Activated CD4-positive, alpha-beta T cell treated with anti-CD3 and anti-CD28 coated beads, Interleukin-2, amount 10 ng/mL, durations not matched to agents 7 days and 5 days (primary cell): ENCODE data around the gene MOAP1. TPM values are rescaled to one million over a fixed set of nuclear protein-coding genes. Genes with fewer than 3 reads are reported as not detected.
"Not testable (repeated sequence)": the region's sequence is repeated elsewhere in the genome, so short reads cannot be mapped to it uniquely, and the experiment has no call there.

Source experiments
- CTCF ChIA-PET: fragments of 350-600 bp; sonication (Branson Sonifier 250); formaldehyde crosslinking; loops from one replicate; lab custom pipeline; 2021; ENCODE audit warnings: antibody characterized with exemption; lab: Charles Lee
- POLR2A ChIA-PET: fragments of 350-600 bp; sonication (Branson Sonifier 250); formaldehyde crosslinking; loops from one replicate; lab custom pipeline; 2021; ENCODE audit warnings: antibody characterized with exemption; lab: Charles Lee
- DNase-seq: peaks from one replicate; pipeline ENCODE4 v3.0.0-alpha.2; 2020
- H3K27ac Mint-ChIP-seq: one replicate; pipeline ENCODE4 v1.8.0; 2021; ENCODE audit warnings: mild to moderate bottlenecking, moderate library complexity, mixed read lengths
- H3K27me3 Mint-ChIP-seq: one replicate; pipeline ENCODE4 v1.8.0; 2021; ENCODE audit warnings: mixed read lengths
- H3K36me3 Mint-ChIP-seq: one replicate; pipeline ENCODE4 v1.8.0; 2021; ENCODE audit warnings: low read depth, mixed read lengths
- H3K4me1 Mint-ChIP-seq: one replicate; pipeline ENCODE4 v1.8.0; 2021; ENCODE audit warnings: mixed read lengths
- H3K4me3 Mint-ChIP-seq: one replicate; pipeline ENCODE4 v1.8.0; 2021; ENCODE audit warnings: mild to moderate bottlenecking, moderate library complexity, mixed read lengths
- H3K9me3 Mint-ChIP-seq: one replicate; pipeline ENCODE4 v1.8.0; 2021; ENCODE audit warnings: mixed read lengths
- total RNA-seq, 2 experiments: library from RNA; stranded (reverse); gene quantifications; one replicate each; pipeline ENCODE4 v1.2.3, GENCODE V29; 2021

MOAP1 gene, protein sequence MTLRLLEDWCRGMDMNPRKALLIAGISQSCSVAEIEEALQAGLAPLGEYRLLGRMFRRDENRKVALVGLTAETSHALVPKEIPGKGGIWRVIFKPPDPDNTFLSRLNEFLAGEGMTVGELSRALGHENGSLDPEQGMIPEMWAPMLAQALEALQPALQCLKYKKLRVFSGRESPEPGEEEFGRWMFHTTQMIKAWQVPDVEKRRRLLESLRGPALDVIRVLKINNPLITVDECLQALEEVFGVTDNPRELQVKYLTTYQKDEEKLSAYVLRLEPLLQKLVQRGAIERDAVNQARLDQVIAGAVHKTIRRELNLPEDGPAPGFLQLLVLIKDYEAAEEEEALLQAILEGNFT
- 10 to 100 TPM; 23.3 to 25.3 TPM for total RNA-seq

DNA sequence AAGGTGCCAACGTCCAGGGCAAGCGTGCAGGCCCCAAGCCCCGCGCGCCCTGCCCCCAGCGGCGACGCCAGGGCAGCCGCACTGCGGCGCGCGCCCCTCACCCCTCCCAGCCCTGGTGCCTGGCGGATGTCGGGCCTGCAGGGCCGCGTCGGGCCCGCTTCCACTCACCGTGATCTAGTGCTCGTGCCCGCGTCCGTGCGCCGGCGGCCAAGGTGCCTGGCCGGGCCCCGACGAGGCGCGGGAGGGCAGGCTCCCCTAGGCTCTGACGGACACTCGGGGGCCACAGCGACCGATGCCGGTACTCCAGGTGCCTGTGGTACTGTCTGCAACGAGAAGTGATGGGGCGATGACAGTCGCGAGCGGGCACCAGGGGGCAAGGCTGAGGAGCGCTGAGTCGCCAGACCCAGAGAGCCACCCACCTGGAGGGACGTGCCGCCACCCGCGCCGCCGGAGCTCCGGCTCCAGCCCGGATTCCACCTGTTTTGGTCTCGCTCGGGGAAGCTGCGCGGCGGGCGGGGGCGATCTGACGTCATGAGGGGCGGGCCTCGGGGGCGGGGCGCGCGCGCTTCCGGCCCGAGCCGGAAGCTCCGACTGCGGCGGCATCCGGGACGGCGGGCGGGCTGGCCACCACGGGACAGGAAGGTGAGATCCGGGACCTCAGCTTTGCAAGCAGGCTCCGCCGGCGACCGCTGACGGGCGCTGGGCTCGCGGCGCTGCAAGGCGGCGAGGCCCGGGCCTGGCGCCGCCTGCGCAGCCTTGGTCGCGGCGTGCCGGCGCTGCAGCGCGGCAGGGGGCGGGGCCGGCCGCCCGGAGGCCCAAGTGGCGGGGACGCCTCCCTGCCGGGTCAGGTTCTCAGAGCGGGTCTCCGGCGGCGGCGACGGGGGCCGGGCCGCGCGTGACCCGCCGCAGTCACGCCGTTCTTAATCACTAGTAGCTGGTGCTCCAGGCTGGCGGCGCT, at the start of gene MOAP1, which contains the start of gene LYSET:
TSS of gene MOAP1 (minus strand) at position 507 of the 958 bp plus-strand sequence. CDS start 655 bp downstream, outside the sequence.
TSS of gene LYSET (plus strand) at position 927 of the 958 bp plus-strand sequence. CDS start 89 bp downstream, outside the sequence.
- Mint-ChIP-seq H3K4me1 (peaks cover 34% of the 10 kb centered on the region), H3K9me3 (no peaks in the 10 kb centered on the region), H3K27me3 (no peaks in the 10 kb centered on the region), H3K27ac (peak within 1 kb of the TSS; percentile 94), H3K36me3 (peaks cover 31% of the 10 kb centered on the region), H3K4me3 (peak within 1 kb of the TSS; percentile 85)
- peak; percentile 91 for DNase-seq
- POLR2A ChIA-PET, result interaction anchor here (0.5 to 0.6 kb wide), 2 partner anchors 14 to 21 kb away, joined by 3 to 5 read pairs; no protein-coding TSS in a partner anchor
- CTCF ChIA-PET, result interaction anchor here (0.5 to 3.2 kb wide), 11 partner anchors 8 to 76 kb away, joined by 3 to 13 read pairs (median 4); partner anchors contain the start of genes GON7 and UBR7

DNA sequence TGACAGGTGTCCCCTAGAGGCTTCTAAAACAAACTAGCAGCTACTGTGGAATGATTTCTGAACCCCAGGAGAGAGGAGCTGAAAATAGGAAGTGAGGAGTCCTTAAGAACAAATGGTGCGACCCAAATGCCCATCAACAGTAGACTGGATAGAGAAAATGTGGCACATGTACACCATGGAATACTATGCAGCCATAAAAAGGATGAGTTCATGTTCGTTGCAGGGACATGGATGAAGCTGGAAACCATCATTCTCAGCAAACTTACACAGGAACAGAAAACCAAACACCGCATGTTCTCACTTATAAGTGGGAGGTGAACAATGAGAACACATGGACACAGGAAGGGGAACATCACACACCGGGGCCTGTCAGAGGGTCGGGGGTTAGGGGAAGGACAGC, 48.4 kb upstream of the MOAP1 start:
- not testable (repeated sequence) for H3K4me1 Mint-ChIP-seq

DNA sequence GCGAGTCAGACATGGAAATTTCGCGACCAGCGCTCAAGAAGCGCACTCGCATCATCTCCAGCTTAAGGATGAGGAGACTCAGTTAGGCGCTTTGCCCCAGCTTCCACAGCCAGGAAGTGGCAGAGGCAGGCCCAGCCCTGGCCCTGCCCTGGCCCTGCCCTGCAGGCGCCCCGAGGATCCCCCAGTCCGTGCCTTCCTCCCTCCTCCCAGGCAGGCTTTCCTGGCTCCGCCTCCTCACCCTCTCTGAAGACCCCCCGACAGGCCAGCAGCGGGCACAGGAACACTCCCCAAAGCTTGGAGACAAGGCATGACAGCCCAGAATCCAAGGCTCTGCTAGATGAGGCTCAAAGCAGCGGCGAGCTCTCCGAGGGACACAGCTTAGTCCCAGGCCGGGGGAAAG, 47.5 kb upstream of the MOAP1 start:
- no peak overlapping the region for H3K27ac Mint-ChIP-seq
- ChIA-PET CTCF (no interaction called here), POLR2A (no interaction called here)
- H3K4me1 Mint-ChIP-seq, result peaks cover 2% of the 10 kb centered on the region
- H3K27me3 Mint-ChIP-seq, result peaks cover 7% of the 10 kb centered on the region
- no peak for DNase-seq
- no peak overlapping the region for H3K4me3 Mint-ChIP-seq
- no peaks in the 10 kb centered on the region for H3K9me3 Mint-ChIP-seq
- H3K36me3 Mint-ChIP-seq, result peaks cover 8% of the 10 kb centered on the region

More for the DNA sequence above, 48.4 kb upstream of the MOAP1 start:
- H3K4me3 Mint-ChIP-seq, H3K27me3 Mint-ChIP-seq, H3K27ac Mint-ChIP-seq, DNase-seq, H3K9me3 Mint-ChIP-seq, CTCF ChIA-PET, H3K36me3 Mint-ChIP-seq, POLR2A ChIA-PET: not testable (repeated sequence)

DNA sequence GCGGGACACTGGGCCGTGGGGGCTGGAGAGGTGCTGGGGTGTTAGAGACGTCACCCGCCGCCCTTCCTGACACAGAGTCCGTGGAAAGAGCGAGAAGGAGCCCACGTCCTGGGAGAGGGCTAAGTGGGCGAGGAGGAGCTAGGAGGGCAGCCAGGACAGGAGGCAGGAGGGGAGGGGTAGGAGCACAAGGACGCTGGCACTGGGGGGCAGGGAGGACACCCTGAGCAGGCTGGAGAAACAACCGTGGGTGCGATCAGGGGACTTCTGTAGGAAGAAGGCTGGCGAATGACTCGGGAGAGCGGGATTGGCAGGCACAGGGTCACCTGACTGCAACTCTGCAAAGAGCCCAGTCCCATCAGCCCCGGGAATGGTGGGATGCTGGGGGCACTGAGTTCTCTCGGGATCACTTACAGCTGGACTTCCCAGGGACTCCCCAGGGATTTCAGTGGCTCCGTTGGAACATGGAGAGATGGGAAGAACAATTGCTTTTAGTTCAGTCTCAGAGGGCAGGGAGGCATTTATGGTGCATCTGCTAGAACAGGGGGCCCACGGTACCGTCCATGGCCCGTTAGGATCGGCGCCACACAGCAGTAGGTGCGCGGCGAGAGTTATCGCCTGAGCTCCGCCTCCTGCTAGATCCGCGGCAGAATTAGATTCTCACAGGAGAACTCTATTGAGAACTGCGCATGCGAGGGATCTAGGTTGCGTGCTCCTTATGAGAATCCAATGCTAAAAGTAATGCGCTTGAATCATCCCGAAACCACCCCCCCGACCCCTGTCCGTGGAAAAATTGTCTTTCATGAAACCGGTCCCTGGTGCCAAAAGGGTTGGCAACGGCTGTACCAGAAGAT, 46.7 kb upstream of the MOAP1 start:
- no peak overlapping the region for H3K27ac Mint-ChIP-seq
- ChIA-PET POLR2A (no interaction called here), CTCF (interaction anchor here (0.6 kb wide), 2 partner anchors 21 to 155 kb away, joined by 3 to 4 read pairs; no protein-coding TSS in a partner anchor)
- H3K4me3 Mint-ChIP-seq, result no peak overlapping the region
- peaks cover 2% of the 10 kb centered on the region for H3K4me1 Mint-ChIP-seq
- H3K27me3 Mint-ChIP-seq, result peaks cover 7% of the 10 kb centered on the region
- no peaks in the 10 kb centered on the region for H3K9me3 Mint-ChIP-seq
- no peak for DNase-seq
- peaks cover 13% of the 10 kb centered on the region for H3K36me3 Mint-ChIP-seq

DNA sequence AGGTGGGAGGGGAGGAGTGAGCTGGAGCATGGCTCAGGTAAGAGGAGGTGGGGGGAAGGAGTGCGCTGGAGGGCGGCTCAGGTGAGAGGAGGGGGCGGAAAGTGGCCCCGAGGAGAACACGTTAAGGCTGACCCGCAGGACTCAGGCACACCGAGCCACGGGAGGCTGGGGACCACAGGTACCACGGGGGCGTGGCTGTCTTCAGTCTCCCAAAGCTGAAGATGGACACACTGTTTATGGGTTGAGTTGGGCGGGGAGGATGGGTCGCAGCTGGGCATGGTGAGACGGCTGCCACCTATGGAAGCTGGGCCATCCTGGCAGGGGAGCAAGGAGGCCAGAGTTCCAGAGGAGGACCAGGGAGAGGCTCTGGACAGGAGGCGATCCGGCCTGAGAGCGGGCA, 45.8 kb upstream of the MOAP1 start:
- Mint-ChIP-seq H3K27ac (no peak overlapping the region), H3K4me1 (peaks cover 2% of the 10 kb centered on the region), H3K4me3 (no peak overlapping the region), H3K27me3 (peaks cover 7% of the 10 kb centered on the region), H3K9me3 (no peaks in the 10 kb centered on the region), H3K36me3 (peaks cover 19% of the 10 kb centered on the region)
- no peak for DNase-seq
- CTCF ChIA-PET, result no interaction called here
- POLR2A ChIA-PET, result no interaction called here

DNA sequence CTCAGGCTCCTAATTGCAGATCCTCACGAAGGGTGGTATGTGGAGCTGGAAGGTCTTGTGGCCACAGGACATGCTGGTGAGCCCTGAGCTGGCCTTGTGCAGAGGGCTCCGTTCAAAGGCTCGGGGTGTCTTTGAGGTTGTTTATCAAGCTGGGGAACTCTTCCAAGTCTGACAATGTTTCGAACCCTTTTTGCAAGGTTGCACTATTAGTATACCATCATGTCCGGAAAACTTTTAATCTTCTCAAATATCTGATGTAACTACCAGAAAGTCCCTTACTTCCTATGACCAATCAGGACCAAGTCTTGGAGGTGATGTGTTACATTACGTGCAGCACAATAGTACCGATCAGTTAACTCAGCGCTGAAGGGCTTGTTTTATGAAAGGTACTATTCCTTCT, 43.9 kb upstream of the MOAP1 start:
- ChIA-PET CTCF (no interaction called here), POLR2A (no interaction called here)
- Mint-ChIP-seq H3K27me3 (peaks cover 3% of the 10 kb centered on the region), H3K9me3 (no peaks in the 10 kb centered on the region), H3K4me3 (no peak overlapping the region), H3K4me1 (peaks cover 2% of the 10 kb centered on the region), H3K27ac (no peak overlapping the region), H3K36me3 (peaks cover 29% of the 10 kb centered on the region)
- DNase-seq, result no peak

DNA sequence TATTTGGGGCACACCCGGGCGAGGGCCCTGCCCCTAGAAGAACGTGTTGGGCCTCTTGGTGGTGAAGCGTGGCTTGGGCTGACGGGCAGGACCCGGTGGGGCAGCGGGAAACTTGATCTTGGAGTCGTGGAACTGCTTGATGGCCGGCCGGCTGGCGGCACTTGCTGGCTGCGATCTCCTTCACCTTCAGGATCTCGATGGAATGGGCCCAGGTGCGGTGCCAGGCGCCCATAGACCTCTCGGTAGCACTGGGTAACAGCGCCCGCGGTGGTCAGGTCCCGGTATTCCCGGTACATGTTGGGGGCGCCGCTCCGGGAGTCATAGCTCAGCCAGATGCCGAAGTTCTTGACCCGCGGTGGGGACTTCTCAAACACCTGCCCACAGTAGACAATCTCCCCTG, 38.9 kb upstream of the MOAP1 start:
- no peak for DNase-seq
- peaks cover 45% of the 10 kb centered on the region for H3K36me3 Mint-ChIP-seq
- peaks cover 4% of the 10 kb centered on the region for H3K4me1 Mint-ChIP-seq
- ChIA-PET POLR2A (no interaction called here), CTCF (no interaction called here)
- H3K27ac Mint-ChIP-seq, result no peak overlapping the region
- no peaks in the 10 kb centered on the region for H3K9me3 Mint-ChIP-seq
- no peaks in the 10 kb centered on the region for H3K27me3 Mint-ChIP-seq
- H3K4me3 Mint-ChIP-seq, result no peak overlapping the region

DNA sequence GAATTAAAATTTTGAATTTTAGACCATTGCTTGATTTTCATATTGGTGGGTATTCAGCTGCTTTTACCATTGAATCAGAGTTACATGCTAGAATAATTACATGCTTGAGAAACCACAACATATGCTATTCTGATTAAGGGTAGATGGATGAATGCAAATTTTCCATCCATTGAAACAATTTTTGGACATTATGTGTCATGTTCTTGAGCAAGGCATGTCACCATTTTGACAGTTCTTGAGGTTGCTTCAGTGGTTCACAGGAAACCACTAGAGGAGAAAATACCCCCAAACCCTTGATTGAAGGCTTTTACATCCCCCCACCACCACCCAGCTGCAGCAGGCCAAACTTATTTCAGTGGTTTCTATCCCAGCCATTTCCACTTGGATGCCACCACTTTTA, 35.8 kb upstream of the MOAP1 start:
- H3K4me1 Mint-ChIP-seq, result peaks cover 4% of the 10 kb centered on the region
- ChIA-PET CTCF (no interaction called here), POLR2A (no interaction called here)
- no peaks in the 10 kb centered on the region for H3K9me3 Mint-ChIP-seq
- H3K4me3 Mint-ChIP-seq, result no peak overlapping the region
- DNase-seq, result no peak
- H3K36me3 Mint-ChIP-seq, result peaks cover 44% of the 10 kb centered on the region
- H3K27ac Mint-ChIP-seq, result no peak overlapping the region
- no peaks in the 10 kb centered on the region for H3K27me3 Mint-ChIP-seq

DNA sequence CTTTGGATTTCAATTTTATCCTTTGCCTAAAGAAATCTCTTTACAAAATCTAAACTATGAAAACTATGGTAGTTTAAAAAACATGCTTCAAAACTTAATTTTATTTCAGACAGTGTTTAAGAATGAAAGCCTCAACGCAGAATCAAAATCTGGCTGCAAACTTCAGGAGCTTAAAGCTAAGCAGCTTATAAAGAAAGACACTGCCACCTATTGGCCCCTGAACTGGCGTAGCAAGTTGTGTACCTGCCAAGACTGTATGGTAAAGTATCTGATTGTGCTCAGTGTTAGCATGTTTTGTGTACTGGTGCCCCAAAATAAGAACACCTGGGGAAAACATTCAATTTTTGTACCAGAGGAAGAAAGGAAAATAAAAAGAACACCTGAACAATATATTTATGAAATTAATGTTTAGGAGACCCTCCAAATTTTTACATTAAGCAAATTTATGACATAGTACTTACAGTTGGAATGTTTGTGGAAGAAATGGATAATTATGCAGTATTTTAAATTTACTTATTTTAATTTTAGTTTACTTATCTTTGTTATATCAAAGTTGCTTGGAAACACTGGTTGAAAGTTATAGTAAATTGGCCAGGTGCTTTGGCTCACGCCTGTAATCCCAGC, 34.5 kb upstream of the MOAP1 start:
- ChIA-PET POLR2A (interaction anchor here (0.7 kb wide), 2 partner anchors 93 to 437 kb away, joined by 3 to 6 read pairs; no protein-coding TSS in a partner anchor), CTCF (interaction anchor here (0.6 to 0.7 kb wide), 8 partner anchors 9 to 1758 kb away, joined by 3 to 5 read pairs (median 4); no protein-coding TSS in a partner anchor)
- DNase-seq, result peak; percentile 69
- Mint-ChIP-seq H3K27me3 (no peaks in the 10 kb centered on the region), H3K4me3 (no peak overlapping the region), H3K27ac (no peak overlapping the region), H3K4me1 (peaks cover 4% of the 10 kb centered on the region), H3K36me3 (peaks cover 44% of the 10 kb centered on the region), H3K9me3 (no peaks in the 10 kb centered on the region)

DNA sequence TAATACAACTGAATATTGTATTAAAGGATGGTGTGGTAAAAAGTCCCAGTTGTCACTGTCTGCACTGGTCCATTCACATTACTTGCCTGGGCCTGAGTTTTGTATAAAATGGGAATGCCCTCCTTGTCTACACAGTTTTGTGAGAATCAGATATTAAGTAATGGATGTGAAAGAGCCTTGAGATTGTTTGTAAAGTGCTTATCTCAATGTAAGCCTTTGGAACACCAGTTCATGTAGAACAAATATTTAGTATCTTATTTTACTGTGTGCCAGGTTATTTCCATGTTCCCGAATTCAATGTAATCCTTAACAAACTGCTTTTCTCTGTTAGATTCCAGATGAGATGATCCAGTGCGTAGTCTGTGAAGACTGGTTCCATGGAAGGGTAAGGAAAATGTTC, 29.9 kb upstream of the MOAP1 start:
- no peak overlapping the region for H3K4me3 Mint-ChIP-seq
- POLR2A ChIA-PET, result no interaction called here

DNA sequence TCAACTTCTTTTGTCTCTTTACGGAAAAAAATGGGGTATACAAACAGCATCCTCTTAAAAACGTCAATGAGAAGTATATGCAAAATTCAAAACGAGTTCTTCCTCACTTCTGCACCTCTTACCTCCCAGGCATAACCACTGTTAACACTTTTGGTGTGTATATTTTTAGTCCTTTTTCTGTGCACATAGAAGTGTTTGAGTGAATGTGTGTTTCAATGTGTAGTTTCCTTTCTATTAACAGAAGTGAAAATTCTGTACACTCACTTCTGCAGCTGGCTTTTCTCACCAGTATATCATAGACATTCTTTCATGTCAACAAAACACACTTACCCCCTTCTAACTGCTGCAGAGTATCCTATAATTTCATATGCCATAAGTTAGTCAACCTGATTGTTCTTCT, 27.7 kb upstream of the MOAP1 start:
- Mint-ChIP-seq H3K9me3 (no peaks in the 10 kb centered on the region), H3K27me3 (no peaks in the 10 kb centered on the region), H3K4me1 (peaks cover 20% of the 10 kb centered on the region), H3K4me3 (no peak overlapping the region), H3K36me3 (peaks cover 36% of the 10 kb centered on the region), H3K27ac (no peak overlapping the region)
- no peak for DNase-seq
- ChIA-PET CTCF (no interaction called here), POLR2A (no interaction called here)

More for the DNA sequence above, 29.9 kb upstream of the MOAP1 start:
- DNase-seq, result no peak
- CTCF ChIA-PET, result no interaction called here
- Mint-ChIP-seq H3K27ac (no peak overlapping the region), H3K4me1 (peaks cover 6% of the 10 kb centered on the region), H3K27me3 (no peaks in the 10 kb centered on the region), H3K9me3 (no peaks in the 10 kb centered on the region), H3K36me3 (peaks cover 39% of the 10 kb centered on the region)
